Measurements from ENCODE around the gene COL5A1.

DNA sequence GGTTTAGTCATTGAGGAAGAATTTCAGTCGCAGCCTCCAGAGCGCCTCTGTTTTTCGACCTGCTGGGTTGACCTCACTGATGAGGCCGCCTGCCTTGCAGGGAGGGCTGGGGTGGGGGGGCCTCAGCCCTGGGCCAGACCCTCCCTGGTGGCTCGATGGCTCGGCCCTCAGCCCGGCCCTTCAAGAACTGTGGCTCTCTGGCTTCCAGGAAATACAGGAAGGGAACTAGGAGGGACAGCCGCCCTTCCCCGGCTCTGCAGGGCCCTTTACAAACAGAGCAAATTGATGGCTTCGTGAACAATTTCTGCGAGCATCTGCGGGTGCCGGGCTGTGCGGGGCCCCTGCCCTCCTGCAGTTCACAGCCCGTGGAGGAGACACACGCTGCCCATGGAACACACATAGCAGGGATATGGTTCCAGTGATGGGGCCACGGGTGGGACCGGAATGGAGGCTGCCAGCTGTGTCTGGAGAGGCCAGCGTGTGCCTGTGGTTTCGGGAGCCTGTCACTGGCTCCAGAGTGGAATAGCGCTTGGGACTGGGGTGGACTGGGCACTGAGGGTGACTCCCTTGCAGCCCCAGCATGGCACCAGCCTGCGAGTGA lies 39.6 kb downstream of the COL5A1 start:
- TF ChIP-seq, protein P1, sequence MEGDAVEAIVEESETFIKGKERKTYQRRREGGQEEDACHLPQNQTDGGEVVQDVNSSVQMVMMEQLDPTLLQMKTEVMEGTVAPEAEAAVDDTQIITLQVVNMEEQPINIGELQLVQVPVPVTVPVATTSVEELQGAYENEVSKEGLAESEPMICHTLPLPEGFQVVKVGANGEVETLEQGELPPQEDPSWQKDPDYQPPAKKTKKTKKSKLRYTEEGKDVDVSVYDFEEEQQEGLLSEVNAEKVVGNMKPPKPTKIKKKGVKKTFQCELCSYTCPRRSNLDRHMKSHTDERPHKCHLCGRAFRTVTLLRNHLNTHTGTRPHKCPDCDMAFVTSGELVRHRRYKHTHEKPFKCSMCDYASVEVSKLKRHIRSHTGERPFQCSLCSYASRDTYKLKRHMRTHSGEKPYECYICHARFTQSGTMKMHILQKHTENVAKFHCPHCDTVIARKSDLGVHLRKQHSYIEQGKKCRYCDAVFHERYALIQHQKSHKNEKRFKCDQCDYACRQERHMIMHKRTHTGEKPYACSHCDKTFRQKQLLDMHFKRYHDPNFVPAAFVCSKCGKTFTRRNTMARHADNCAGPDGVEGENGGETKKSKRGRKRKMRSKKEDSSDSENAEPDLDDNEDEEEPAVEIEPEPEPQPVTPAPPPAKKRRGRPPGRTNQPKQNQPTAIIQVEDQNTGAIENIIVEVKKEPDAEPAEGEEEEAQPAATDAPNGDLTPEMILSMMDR (IDR thresholded peaks at IDR 0.05) = no peak
- no peak for TF ChIP-seq POLR2A (IDR thresholded peaks at IDR 0.05)

All from esophagus squamous epithelium (tissue), 4 donors.